GM18951 (cell line): ENCODE data around the gene AFDN.

ENCODE experiments used
- POLR2A ChIP-seq: IDR thresholded peaks from 4 replicates; pipeline ENCODE4 v1.6.1; 2011; ENCODE audit warnings: mild to moderate bottlenecking; ENCODE audit not compliant: insufficient read length, insufficient read depth; ENCODE audit errors: extremely low read depth
- in situ Hi-C: fragments of 300-500 bp; cut with MboI; formaldehyde crosslinking; loops from one replicate; pipeline ENCODE4 v1.12.0; 2022; ENCODE audit warnings: low sequenced_read_pairs, mixed read lengths, inconsistent platforms; ENCODE audit not compliant: unreplicated experiment

The AFDN gene, protein sequence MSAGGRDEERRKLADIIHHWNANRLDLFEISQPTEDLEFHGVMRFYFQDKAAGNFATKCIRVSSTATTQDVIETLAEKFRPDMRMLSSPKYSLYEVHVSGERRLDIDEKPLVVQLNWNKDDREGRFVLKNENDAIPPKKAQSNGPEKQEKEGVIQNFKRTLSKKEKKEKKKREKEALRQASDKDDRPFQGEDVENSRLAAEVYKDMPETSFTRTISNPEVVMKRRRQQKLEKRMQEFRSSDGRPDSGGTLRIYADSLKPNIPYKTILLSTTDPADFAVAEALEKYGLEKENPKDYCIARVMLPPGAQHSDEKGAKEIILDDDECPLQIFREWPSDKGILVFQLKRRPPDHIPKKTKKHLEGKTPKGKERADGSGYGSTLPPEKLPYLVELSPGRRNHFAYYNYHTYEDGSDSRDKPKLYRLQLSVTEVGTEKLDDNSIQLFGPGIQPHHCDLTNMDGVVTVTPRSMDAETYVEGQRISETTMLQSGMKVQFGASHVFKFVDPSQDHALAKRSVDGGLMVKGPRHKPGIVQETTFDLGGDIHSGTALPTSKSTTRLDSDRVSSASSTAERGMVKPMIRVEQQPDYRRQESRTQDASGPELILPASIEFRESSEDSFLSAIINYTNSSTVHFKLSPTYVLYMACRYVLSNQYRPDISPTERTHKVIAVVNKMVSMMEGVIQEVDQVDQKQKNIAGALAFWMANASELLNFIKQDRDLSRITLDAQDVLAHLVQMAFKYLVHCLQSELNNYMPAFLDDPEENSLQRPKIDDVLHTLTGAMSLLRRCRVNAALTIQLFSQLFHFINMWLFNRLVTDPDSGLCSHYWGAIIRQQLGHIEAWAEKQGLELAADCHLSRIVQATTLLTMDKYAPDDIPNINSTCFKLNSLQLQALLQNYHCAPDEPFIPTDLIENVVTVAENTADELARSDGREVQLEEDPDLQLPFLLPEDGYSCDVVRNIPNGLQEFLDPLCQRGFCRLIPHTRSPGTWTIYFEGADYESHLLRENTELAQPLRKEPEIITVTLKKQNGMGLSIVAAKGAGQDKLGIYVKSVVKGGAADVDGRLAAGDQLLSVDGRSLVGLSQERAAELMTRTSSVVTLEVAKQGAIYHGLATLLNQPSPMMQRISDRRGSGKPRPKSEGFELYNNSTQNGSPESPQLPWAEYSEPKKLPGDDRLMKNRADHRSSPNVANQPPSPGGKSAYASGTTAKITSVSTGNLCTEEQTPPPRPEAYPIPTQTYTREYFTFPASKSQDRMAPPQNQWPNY (N-terminal part only)

GRCh38 chr6:167826896-167827582, at the start of gene AFDN:
AFDN (plus strand) TSS chr6:167826911; CDS start chr6:167827133, 222 bp downstream.
- peak; percentile 65 for TF ChIP-seq POLR2A
- in situ Hi-C loops, result no loop called here

GRCh38 chr6:167778497-167779128, 48.1 kb upstream of the AFDN start:
- no peak for TF ChIP-seq POLR2A
- in situ Hi-C loops, result no loop called here

GRCh38 chr6:167779129-167779992, 47.4 kb upstream of the AFDN start:
- TF ChIP-seq POLR2A, result no peak
- in situ Hi-C loops, result no loop called here

DNA sequence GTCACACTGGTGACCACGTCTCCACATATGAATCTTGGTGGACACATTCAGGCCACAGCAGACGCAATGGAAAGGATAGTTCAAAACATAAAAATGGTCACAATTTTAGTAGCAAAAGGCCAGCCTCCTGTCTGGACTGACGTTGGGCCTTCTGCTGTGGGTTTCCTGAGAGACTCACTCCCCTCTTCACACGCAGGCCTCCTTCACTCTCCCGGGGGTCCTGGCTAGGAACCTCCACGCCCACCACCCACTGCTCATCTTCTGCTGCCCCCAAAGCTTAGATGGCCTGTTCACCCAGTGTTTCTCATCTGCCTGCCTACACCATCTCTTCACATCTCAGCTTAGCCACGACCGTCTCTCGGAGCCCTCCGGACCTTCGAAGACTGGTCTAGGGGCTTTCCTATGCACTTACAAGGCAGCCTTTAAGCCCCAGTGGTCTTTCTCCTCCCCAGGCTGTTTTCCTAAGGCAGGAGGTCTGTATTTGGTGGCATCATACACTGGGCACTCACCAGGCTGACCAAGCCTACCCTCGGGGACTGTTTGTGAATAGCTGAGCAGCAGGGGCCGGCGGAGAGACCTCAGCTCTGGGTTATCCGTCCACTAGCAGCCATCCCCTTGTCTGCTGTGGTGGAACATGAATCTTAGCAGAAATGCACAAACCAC, 46.6 kb upstream of the AFDN start:
- in situ Hi-C loops, result no loop called here
- no peak for TF ChIP-seq POLR2A

DNA sequence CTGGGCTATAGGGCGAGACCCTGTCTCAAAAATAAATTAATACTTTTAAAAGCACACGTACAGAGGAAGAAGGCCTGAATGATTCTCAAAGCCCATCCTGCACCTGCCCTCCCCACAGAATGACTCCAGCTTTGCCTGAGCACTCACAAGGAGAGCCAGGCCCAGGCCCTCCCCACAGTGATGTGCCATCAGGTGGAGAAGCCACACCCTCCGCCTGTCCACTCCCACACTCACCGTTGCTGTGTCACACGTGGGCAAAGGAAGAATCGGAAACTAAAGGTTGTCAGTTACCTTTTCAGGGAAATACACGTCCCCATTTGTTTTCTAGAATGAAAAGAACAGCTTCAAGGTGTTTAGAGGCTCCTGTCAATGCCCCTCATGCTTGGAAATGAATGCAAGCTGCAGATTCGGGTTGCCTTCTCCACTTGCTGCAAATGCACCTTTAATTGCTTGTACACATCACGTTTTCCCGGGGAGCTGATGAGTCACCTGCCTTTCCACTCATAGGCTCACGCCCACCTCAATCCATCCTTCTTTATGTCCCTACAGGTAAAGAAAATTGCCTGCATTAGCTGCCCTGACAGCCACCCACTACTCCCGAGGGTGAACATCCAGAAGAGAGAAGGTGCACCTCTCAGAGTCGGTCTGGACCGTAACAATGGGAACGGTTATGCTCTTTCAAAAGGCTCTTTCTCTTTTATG, 45.5 kb upstream of the AFDN start:
- in situ Hi-C loops, result no loop called here
- no peak for TF ChIP-seq POLR2A

DNA sequence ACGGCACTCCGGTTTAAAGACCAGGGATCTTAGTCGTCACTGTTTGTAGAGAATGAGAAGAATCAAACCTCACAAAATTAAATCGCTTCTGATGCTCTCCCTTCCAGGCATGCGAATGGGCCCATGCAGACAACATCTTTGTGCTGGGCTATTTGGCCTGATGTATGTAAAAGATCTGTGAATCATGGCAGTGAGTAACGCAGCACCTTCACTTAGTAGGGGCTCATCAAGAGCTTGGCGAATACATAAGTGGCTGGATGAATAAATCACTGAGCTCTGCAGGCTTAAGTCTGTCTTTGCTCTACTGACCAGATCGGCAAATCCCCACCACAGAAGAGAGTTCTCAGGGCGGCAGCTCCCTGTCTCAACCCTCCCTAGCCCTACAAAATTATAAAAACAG, 44.8 kb upstream of the AFDN start:
- TF ChIP-seq POLR2A, result no peak
- in situ Hi-C loops, result no loop called here

GRCh38 chr6:167782698-167783517, 43.8 kb upstream of the AFDN start:
- in situ Hi-C loops, result no loop called here
- no peak for TF ChIP-seq POLR2A

DNA sequence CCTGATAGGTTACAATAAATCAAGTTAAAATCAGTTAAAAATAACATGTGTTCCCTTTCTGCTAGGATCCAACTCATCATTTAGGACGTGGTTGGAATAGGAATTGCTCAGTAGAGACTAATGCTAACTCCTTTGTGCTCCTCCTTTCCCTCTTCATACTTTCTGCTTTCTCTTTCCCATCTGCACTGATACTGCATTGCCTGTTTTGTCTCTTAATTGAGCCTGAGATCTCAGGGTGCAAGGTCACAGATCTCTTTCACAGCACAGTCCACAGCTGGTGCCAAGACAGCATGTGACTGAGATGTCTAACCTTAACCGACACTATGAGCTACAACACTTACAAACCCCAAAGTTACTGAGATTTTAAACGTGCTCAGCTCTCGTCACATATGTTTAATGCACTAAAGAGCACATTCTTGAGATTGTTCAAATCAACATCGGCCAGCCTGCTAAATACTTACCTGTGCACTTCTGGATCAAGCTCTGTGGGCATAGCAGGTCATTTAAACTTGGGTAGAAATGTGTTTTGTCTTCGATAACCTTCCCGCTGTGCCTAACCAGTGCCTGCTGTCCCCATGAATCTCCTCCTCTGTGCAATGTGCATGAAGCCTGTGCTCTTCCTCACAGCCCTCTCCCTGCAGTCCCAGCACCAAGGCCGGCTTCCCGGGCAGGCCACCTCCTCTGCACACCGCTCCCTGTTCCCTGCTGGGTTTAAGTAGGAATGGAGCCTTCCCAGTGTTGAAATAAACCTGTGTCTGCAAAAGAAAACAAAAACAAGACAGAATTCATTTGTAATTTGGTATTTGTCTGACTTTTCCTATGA, 39.6 kb upstream of the AFDN start:
- no peak for TF ChIP-seq POLR2A
- in situ Hi-C loops, result no loop called here
